Stimulated activated effector memory CD8-positive, alpha-beta T cell treated with anti-CD3 and anti-CD28 coated beads, Interleukin-12 subunit alpha, Interleukin-12 subunit beta, amount 100 ng/mL, for 72 hours (primary cell): ENCODE results near the gene SIRPA.

ENCODE experiments used
- ATAC-seq: fragments of 150-1000 bp; cut with Tn5 transposase; 2 replicates; pipeline ENCODE4 v1.10.0; 2021
- DNase-seq, 2 donors: peaks; one replicate each; pipeline ENCODE4 v3.0.0; 2021 to 2022; ENCODE audit warnings: low spot score in 2 of 2
- H3K27ac Mint-ChIP-seq: one replicate; pipeline ENCODE4 v1.8.0; 2022; ENCODE audit warnings: mild to moderate bottlenecking, mixed read lengths
- H3K36me3 Mint-ChIP-seq: one replicate; pipeline ENCODE4 v1.8.0; 2022; ENCODE audit warnings: mild to moderate bottlenecking, mixed read lengths
- H3K4me1 Mint-ChIP-seq: one replicate; pipeline ENCODE4 v1.8.0; 2022; ENCODE audit warnings: mixed read lengths
- H3K4me3 Mint-ChIP-seq: one replicate; pipeline ENCODE4 v1.8.0; 2022; ENCODE audit warnings: mild to moderate bottlenecking, mixed read lengths
- H3K9me3 Mint-ChIP-seq: one replicate; pipeline ENCODE4 v1.8.0; 2022; ENCODE audit warnings: mixed read lengths

The SIRPA gene

DNA sequence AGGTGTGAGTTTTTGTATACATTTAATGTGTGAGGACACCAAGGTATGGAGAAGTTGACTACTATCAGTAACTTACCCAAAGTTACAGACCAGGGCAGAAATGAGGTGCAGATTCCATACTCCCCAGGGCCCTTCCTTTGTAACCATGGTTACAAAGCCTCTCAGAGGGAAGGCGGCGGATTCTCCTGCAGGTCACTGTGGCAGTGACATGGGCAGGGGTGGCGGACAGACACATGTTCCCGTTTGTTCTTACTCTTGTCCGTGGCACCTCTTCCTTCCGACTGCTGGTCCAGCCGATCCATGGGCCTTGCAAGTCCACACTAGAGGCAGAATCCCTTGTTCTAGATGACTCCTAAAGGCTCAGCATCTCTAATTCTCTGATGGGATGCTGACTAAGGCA, 55.6 kb downstream of the SIRPA start:
- Mint-ChIP-seq H3K4me3 (no peak overlapping the region), H3K4me1 (no peaks in the 10 kb centered on the region), H3K9me3 (no peaks in the 10 kb centered on the region), H3K27ac (no peak overlapping the region), H3K36me3 (no peaks in the 10 kb centered on the region)
- no peak for ATAC-seq
- DNase-seq, result no peak

DNA sequence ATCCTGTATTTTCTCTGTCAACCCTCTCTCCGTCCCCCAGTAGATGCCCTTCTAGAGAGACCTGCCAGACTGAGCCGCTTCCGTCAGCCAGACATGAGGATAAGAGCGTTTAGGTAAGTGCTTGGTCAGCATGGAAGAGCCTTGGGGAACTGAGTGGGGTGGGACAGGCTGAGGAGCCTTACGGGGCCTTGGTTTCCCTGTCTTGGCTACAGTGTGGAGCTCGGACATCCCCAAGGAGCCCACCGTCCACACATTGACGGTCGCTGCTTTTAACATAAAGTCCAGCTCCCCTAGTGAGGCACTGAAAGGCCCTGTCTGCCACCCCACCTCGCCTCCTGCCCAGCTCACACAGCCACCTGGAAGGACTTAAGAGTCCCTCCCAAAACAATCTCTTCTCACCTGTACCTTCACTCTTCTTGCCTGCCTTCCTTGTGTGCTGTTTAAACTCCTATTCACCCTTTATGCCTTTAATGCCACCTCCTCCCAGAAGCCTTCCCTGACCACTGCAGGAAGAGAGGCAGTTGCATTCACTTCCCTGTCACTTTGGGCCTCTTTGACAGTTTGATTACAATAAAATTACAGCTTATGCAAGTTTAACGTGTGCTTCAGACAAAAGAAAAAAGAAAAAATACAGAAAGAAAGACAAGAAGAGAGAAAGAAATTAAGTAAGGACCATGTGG, 56.4 kb downstream of the SIRPA start:
- Mint-ChIP-seq H3K27ac (no peak overlapping the region), H3K4me3 (no peak overlapping the region), H3K36me3 (no peaks in the 10 kb centered on the region), H3K4me1 (no peaks in the 10 kb centered on the region), H3K9me3 (no peaks in the 10 kb centered on the region)
- DNase-seq (no peak), ATAC-seq (no peak)

DNA sequence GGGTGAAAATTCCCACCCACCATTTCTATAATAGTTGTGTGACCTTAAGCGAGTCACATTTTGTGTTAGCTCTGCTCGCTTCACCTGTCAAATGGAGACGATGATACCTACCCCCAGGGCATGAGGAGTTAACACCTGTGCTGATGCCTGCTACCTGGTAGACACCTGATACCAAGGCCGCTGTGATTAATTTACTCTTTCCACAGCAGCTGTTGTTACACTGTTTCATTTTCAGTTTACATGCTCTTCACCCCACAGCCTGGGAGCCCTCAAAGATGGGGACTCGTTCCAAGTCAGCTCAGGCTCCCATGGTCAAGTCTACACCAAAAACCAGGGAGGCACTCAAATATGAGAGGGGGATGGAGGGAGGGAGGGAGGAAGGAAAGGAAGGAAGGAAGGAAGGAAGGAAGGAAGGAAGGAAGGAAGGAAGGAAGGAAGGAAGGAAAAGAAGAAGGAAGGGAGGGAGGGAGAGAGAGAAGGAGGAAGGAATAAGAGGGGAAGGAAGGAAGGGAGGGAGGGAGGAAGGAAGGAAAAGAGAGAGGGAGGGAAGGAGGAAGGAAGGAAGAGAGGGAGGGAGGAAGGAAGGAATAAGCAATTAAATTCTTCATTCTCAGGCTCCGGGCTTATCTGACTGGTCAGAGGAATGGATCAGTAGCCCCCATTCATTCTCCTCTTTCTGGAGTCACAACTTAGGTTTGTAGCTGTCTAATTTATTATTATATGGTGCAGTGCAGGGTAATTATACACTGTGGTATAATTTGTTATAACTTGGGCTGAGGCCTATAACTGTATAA, 57.7 kb downstream of the SIRPA start:
- H3K9me3 Mint-ChIP-seq, result no peaks in the 10 kb centered on the region
- H3K4me3 Mint-ChIP-seq, result no peak overlapping the region
- no peaks in the 10 kb centered on the region for H3K4me1 Mint-ChIP-seq
- peak; percentile 21 for ATAC-seq
- DNase-seq, result no peak
- H3K27ac Mint-ChIP-seq, result no peak overlapping the region
- no peaks in the 10 kb centered on the region for H3K36me3 Mint-ChIP-seq

DNA sequence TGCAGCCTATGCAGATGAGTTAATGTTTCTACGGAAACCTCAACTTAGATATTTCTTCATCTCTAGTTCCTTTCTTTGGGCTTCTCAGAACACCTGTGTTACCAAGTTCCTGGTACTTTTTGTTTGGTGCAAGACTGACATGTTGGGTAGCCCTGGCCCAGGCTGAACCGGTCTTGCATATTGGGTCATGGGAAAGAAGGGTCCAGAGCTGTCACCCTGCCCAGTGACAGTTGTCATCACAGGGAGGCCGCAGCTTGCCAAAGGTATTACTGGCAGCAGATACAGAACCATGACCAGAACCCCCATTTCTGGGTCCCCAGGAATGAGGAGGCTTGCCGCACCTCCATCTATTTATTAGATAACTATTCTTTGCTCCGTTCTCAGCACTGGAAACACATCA, 58.4 kb downstream of the SIRPA start:
- no peaks in the 10 kb centered on the region for H3K36me3 Mint-ChIP-seq
- no peak overlapping the region for H3K27ac Mint-ChIP-seq
- no peaks in the 10 kb centered on the region for H3K9me3 Mint-ChIP-seq
- no peak for ATAC-seq
- no peaks in the 10 kb centered on the region for H3K4me1 Mint-ChIP-seq
- H3K4me3 Mint-ChIP-seq, result no peak overlapping the region
- DNase-seq, result no peak

DNA sequence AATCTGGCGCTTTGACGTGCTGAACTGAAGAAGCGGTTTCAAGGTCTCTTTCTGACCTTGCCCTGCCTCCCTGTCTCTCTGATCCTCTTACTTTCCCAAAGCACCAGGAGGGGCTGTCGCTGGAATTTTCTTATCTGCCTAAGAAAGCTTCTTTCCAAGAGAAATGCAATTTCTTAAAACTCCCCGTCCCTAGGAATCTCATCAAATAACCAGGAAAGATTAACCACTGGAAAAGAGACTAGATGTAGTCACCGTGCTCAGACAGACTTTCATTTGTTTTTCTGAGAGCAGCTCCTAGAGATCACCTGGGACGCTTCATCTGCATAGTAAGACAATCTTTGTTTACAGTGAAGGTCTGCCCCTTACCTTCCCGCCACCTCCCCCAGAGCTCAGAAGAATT, 60.0 kb downstream of the SIRPA start:
- ATAC-seq (no peak), DNase-seq (no peak)
- H3K36me3 Mint-ChIP-seq, result no peaks in the 10 kb centered on the region
- H3K4me1 Mint-ChIP-seq, result no peaks in the 10 kb centered on the region
- no peak overlapping the region for H3K4me3 Mint-ChIP-seq
- H3K9me3 Mint-ChIP-seq, result no peaks in the 10 kb centered on the region
- no peak overlapping the region for H3K27ac Mint-ChIP-seq

DNA sequence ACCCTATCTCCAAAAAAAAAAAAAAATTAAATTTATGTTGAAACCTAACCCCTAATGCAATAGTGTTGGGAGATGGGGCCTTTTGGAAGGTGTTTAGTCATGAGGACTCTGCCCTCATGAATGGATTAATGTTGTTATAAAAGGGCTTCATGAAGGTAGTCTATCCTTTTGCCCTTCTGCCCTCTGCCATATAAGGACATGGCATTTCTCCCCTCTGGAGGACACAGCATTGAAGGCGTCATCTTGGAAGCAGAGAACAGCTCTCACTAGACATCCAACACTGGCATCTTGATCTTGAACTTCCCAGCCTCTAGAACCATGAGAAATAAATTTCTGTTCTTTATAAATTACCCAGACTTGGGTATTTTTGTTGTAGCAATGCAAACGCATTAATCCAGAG, 63.2 kb downstream of the SIRPA start:
- ATAC-seq (no peak), DNase-seq (no peak)
- Mint-ChIP-seq H3K4me3 (no peak overlapping the region), H3K4me1 (no peaks in the 10 kb centered on the region), H3K36me3 (no peaks in the 10 kb centered on the region), H3K9me3 (no peaks in the 10 kb centered on the region), H3K27ac (no peak overlapping the region)

DNA sequence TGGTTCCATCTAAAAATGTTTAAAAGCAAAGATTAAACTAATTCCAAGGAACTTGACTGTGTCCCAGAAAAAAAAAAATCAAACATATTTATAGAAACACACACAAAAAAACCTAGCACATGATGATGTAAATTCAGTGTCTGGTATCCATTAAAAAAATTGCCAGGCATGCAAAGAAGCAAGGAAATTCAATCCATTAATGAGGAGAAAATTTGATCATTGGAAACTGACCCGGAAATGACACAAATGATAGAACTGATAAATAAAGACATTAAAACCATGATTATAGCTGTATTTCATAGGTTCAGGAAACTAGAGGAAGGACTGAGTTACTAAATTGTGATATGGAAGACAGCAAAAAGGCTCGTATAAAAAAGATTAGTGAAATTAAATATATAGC, 63.9 kb downstream of the SIRPA start:
- no peak overlapping the region for H3K4me3 Mint-ChIP-seq
- H3K4me1 Mint-ChIP-seq, result no peaks in the 10 kb centered on the region
- no peak for DNase-seq
- no peak overlapping the region for H3K27ac Mint-ChIP-seq
- H3K36me3 Mint-ChIP-seq, result no peaks in the 10 kb centered on the region
- no peak for ATAC-seq
- H3K9me3 Mint-ChIP-seq, result no peaks in the 10 kb centered on the region

DNA sequence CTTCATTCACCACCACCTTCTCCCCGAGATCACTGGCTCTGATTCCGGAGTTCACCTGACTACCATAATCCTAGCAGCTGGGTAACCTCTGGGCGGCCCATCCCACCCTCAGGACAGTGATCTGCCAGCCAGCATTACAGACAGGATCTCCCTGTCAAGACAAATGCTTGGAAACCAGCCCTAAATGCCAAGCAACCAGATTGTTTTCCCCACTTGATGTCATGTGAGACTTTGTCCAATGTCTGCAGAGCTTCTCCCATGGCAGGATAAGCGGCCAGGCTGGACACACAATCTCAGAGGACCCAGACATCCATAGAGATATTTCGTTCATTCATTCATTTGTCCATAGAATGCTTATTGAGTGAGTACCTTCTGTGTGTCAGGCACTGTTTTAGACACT, 66.2 kb downstream of the SIRPA start:
- peaks cover 9% of the 10 kb centered on the region for H3K4me1 Mint-ChIP-seq
- H3K9me3 Mint-ChIP-seq, result no peaks in the 10 kb centered on the region
- no peak overlapping the region for H3K4me3 Mint-ChIP-seq
- DNase-seq, result no peak
- H3K36me3 Mint-ChIP-seq, result no peaks in the 10 kb centered on the region
- H3K27ac Mint-ChIP-seq, result no peak overlapping the region
- no peak for ATAC-seq

DNA sequence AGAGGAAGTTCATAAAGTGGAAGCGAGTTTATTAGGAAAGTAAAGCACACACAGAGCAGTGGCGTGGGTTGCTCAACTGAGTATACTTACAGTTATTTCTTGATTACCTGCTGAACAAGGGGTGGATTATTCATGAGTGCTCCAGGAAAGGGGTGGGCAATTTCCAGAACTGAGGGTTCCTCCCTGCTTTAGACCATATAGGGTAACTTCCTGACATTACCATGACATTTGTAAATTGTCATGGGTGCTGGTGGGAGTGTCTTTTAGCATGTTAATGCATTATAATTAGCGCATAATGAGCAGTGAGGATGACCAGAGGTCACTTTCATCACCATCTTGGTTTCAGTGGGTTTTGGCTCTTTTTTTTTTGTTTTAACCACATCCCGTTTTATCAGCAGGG, 68.9 kb downstream of the SIRPA start:
- Mint-ChIP-seq H3K9me3 (no peaks in the 10 kb centered on the region), H3K36me3 (no peaks in the 10 kb centered on the region), H3K4me3 (no peak overlapping the region), H3K27ac (no peak overlapping the region), H3K4me1 (peaks cover 9% of the 10 kb centered on the region)
- ATAC-seq, result no peak
- DNase-seq, result no peak

DNA sequence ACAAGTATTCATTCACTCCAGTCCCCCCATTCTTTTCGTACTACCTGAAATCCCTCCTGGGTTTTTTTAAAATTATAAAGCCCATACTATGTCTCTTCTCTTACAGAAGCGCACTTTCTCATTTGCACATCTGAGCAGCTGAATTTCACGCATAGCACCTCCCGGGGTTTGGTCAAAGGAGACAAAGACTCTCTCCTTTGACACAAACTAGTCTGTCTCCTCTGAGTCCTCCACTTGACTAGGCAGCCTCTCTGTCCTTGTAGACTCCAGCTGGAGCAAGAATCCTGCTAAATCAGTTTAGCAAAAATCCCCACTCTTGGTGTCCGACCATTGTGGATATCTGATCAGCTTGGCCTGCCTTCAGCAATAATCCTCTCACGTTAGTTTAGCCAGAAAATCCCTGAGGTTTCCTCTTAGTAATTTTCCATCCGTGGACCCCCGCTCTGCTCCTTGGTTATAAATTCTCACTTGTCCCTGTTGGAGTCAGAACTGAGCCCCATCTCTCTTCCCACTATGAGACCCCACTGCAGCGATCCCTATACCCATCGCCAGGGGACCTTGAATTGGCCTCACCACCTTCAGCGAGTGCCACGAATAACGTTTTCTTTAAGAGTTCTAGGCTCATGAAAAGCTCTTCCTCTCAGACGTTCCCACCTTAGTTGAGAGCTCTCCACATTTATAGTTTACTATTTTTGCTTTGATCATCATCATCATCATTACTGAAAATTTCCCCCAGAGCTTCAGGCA, 69.6 kb downstream of the SIRPA start:
- DNase-seq (no peak), ATAC-seq (no peak)
- no peaks in the 10 kb centered on the region for H3K9me3 Mint-ChIP-seq
- H3K27ac Mint-ChIP-seq, result no peak overlapping the region
- peak overlapping the region; percentile 30 for H3K4me3 Mint-ChIP-seq
- H3K36me3 Mint-ChIP-seq, result no peaks in the 10 kb centered on the region
- peaks cover 9% of the 10 kb centered on the region for H3K4me1 Mint-ChIP-seq

DNA sequence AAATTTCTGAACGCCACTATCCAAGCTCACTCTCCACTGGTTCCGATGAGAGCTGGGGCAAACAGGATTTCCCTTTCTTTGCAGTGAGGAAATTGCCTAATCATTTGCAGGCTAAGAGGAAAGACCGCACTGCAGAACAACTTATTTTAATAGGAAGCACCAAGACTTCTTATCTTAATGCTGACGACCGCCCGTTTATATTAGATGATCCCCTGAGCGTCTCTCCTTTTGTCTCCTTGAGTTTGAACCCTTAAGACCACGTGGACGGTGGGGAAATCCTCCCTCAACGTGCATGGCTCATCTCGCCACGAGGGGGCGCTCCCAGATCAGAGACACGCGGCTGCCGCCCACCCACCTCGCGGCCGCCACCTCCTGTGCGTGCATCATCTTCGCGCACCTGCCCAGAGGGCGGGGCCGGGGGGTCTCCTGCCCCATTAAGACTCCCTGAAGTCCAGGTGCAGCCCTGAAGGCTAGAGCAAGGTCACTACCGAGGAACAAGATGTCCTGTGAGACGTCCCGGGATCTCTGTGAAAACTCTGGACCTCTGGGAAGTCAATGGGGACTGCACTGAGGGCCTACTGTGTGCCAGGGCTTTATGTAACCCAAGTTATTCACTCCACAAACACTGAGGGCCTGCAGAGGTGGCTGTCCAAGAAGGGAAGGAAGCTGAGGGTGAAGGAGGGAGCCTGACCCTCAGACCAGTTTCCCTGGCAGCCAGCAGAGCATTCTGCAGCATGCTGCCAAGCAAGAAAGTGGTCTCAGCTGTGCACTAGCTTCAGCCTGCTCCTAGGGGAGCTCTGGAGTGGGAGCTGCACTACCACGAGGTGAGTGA, 70.5 kb downstream of the SIRPA start:
- ATAC-seq (peak; percentile 80), DNase-seq (peak; percentile 79 to 89)
- Mint-ChIP-seq H3K36me3 (no peaks in the 10 kb centered on the region), H3K9me3 (no peaks in the 10 kb centered on the region), H3K27ac (no peak overlapping the region), H3K4me3 (peak overlapping the region; percentile 30), H3K4me1 (peaks cover 9% of the 10 kb centered on the region)

DNA sequence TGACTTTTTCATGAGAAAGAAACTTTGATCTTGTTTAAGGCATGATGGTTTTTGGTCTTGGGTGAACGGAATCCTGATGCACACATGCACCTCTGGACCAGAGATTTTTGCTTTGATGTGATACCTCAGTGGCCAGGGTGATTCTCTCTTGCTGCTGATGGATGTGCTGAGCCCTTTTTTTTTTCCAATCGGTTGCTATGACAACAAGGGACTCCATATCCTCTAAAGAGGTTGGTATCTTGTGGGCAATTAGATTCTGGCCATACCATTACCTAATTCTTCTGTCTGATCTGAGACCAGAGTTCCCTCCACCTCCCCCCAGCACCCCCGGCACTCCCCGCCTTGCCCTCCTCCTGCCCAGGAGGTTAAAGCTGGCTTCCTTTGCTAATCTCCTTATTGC, 73.8 kb downstream of the SIRPA start:
- H3K36me3 Mint-ChIP-seq, result no peaks in the 10 kb centered on the region
- DNase-seq, result no peak
- H3K4me1 Mint-ChIP-seq, result peaks cover 9% of the 10 kb centered on the region
- no peak for ATAC-seq
- H3K27ac Mint-ChIP-seq, result no peak overlapping the region
- no peaks in the 10 kb centered on the region for H3K9me3 Mint-ChIP-seq
- no peak overlapping the region for H3K4me3 Mint-ChIP-seq

DNA sequence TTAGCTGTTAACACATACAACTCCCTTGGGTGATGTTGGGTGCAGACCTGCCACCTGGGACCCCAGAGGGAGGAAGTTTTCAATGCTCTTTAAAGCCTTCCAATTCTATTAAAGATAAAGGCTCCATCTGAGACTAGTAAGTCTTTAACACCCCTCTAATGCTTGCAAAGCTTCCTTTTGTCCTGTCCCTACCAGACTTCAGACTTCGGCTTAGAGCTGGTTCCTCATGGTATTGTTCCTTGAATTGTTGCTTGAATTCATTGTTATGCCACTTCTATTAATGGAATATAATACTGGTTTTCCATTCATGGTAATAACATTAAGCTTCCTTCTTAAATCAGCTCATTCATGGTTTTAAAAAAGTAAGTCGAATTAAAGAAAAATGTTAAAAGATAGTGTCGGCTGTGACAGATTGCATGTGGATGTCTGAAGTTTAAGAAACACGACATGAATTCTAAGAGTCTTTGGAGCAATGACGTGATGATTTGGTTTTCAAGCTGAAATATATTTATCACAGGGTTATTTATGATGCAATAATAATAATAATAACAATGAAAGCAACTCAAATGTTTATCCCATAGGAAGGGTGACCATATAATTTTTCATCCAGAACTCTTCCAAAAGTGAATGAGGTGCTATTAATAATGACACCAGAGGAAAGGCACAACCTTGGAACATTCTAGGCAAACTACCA, 76.8 kb downstream of the SIRPA start:
- H3K9me3 Mint-ChIP-seq, result no peaks in the 10 kb centered on the region
- ATAC-seq (no peak), DNase-seq (no peak)
- no peak overlapping the region for H3K4me3 Mint-ChIP-seq
- no peaks in the 10 kb centered on the region for H3K4me1 Mint-ChIP-seq
- no peaks in the 10 kb centered on the region for H3K36me3 Mint-ChIP-seq
- no peak overlapping the region for H3K27ac Mint-ChIP-seq

DNA sequence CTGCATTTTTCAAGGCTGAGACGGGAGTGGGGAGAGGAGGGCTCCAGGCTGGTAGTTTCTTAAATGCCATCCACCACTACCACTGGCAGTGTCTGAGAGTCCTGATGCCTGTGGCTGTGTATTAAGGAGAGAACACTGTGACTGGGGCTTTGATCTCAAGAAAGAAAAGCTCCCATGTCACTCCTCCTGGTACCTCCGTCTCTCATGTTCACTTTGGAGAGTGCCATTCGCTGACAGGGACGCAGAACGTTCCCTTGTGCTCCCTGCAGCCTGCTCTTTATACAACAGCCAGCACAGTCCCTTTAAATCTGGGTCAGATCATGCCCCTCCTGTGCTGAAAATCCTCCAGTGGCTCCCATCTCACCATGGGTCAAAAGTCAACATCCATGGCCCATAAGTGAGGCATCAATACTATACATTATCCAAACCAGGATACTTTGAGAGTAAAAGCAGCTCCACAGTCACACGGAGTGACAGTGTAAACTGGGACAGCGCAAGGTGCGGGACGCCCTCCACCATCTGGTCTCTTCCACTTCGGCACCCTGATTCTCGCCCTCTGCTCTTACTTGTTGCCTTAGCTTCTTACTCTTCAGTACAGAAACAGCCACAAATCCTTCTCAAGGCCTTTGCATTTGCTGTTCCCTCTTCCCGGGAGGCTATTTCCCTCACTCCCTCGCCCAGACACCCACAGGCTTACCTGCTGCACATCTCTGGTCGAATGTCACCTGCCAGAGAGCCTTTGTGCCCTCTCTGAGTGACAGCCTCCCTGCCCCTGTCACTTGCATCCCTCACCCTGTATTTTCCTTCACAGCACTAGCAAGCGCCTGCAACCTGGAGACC, 78.6 kb downstream of the SIRPA start:
- Mint-ChIP-seq H3K9me3 (no peaks in the 10 kb centered on the region), H3K4me1 (no peaks in the 10 kb centered on the region), H3K36me3 (no peaks in the 10 kb centered on the region), H3K27ac (no peak overlapping the region), H3K4me3 (no peak overlapping the region)
- DNase-seq (no peak), ATAC-seq (peak; percentile 26)
